GM19455 (cell line): ENCODE data around the gene OR11H6.
"Not testable (repeated sequence)": the region's sequence is repeated elsewhere in the genome, so short reads cannot be mapped to it uniquely, and the experiment has no call there.

Experiments used
- ATAC-seq: cut with Tn5 transposase; IDR thresholded peaks from one replicate; pipeline ENCODE4 v1.9.1; 2021; ENCODE audit not compliant: unreplicated experiment

Gene OR11H6

DNA sequence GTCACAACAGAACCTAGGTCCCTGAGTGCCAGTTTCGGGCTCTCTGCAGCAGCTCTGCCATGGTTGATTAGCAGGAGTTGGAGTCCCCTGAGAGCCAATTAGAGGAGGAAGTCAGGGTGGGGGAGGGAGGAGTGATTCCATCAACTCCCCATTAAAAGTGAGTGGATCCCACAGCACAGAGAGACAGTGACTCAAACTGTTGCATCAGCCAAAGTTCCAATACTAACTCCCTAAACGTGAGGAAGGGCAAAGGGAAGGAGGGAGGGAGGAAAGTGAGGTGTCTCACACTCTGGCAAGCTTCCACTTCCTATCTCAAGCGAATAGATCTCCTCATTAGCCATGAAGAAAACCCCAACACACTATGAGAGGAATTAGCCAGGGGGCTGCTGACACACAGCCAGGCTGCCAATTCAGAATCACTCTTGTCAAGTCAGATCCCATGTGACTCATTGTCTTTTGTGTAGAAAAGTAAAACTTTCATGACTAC lies 39.2 kb downstream of the OR11H6 start:
- no peak for ATAC-seq

DNA sequence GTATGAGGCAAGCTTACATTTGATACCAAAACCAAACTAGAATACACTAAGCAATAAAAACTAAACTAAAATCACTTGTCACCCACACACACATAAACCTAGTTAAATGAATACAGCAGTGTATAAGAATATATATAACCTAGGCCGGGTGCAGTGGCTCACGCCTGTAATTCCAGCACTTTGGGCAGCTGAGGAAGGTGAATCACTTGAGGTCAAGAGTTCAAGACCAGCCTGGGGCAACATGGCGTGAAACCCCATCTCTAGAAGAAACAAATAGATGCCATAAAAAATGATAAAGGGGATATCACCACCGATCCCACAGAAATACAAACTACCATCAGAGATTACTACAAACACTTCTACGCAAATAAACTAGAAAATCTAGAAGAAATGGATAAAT lies 40.9 kb downstream of the OR11H6 start:
- not testable (repeated sequence) for ATAC-seq

DNA sequence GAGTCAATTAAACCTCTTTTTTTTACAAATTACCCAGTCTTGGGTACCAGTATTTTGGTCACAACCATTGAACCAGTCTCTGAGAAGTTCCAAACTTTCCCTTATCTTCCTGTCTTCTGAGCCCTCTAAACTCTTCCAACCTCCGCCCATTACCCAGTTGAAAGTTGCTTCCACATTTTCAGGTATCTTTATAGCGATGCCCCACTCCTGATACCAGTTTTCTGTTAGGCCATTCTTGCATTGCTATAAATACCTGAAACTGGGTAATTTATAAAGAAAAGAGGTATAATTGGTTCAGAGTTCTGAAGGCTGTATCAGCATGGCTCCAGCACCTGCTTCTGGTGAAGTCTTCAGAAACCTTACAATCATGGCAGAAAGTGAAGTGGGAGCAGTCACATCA lies 50.6 kb downstream of the OR11H6 start:
- ATAC-seq = no peak
